RKO (cell line): ENCODE results near the gene S100PBP.
A peak's percentile ranks its signal among the peaks of the same experiment; 100 is the strongest.
"Not testable (repeated sequence)": the region's sequence is repeated elsewhere in the genome, so short reads cannot be mapped to it uniquely, and the experiment has no call there.

Source experiments
- DNase-seq: peaks from one replicate; pipeline ENCODE4 v3.0.0-alpha.2; 2016; ENCODE audit warnings: low spot score

Gene S100PBP

GRCh38 chr1:32900956-32901822, 83.7 kb downstream of the S100PBP start, which contains the start of gene TMEM54:
TMEM54 (minus strand) TSS chr1:32901389; CDS start chr1:32901238, 151 bp downstream.
- peak; percentile 40 for DNase-seq

DNA sequence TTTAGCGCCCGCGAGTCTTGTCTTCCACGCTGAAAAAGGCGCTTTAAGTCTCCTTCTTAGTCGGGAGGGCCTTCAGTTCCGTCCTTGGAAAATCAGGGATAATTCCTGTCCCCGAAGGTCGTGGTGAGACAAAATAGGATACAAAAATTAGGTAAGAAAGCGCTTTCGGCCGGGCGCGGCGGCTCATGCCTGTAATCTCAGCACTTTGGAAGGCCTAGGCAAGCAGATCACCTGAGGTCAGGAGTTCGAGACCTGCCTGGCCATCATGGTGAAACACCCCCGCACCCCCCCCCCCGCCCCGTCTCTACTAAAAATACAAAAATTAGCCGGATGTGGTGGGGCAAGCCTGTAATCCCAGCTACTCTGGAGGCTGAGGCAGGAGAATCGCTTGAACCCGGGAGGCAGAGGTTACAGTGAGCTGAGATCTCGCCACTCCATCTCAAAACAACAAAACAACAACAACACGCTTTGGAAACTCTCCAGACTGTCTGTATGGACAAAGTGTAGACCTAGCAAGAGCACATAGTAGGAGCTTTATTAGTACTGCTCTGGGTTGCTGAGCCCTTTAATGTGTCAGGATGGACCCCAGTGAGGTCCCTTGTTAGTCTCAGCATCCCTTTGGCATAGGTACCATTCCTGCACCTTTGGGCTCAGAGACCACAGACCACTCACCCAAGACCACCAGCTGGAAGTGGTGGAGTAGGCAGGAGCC, 84.5 kb downstream of the S100PBP start:
- no peak for DNase-seq

DNA sequence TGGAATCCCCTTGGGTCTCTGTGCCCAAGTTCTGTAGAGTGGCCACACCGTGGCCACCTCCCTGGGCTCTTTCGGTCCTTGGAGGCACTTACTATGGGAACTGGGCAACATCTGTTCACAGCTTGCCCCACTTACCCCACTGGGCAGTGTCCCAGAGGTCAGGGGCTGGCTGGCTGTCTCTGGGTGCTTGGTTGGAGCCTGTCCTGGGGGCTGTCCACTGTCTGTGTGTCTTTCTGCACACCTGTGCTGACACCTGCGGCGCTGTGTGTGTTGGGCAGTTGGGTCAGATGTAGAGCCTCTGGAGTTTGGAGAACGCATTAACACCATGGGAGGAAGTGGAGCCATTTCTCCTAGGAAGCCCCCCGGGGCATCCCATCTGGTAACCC, 85.1 kb downstream of the S100PBP start:
- no peak for DNase-seq

- DNase-seq, result no peak
Observed at GRCh38 chr1:32903991-32904785, 86.7 kb downstream of the S100PBP start.

- no peak for DNase-seq
Observed at GRCh38 chr1:32904797-32905196, 87.3 kb downstream of the S100PBP start.

DNA sequence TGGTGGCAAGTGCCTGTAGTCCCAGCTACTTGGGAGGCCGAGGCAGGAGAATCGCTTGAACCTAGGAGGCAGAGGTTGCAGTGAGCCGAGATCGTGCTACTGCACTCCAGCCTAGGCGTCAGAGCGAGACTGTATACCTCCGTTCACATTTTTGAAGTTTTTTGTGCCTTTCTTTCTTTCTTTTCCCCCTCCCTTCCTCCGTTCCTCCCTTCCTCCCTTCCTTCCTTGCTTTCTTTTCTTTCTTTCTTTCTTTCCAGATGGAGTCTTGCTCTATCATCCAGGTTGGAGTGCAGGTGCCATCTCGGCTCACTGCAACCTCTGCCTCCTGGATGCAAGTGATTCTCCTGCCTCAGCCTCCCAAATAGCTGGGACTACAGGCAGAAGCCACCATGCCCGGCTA, 88.1 kb downstream of the S100PBP start:
- DNase-seq, result not testable (repeated sequence)

- no peak for DNase-seq
Observed at GRCh38 chr1:32906654-32907053, 89.2 kb downstream of the S100PBP start.

GRCh38 chr1:32907435-32907834, 90.0 kb downstream of the S100PBP start:
- DNase-seq, result no peak
